IPS DF 4.7 (cell line): Measurements from ENCODE around the gene MCOLN3.
"Not testable (repeated sequence)": the region's sequence is repeated elsewhere in the genome, so short reads cannot be mapped to it uniquely, and the experiment has no call there.

ENCODE experiments used
- DNase-seq: peaks from one replicate; pipeline ENCODE4 v3.0.0-alpha.2; 2013; ENCODE audit warnings: low spot score; ENCODE audit errors: extremely low read depth

Gene MCOLN3

GRCh38 chr1:85047472-85048295 lies 616 bp downstream of the MCOLN3 start:
- DNase-seq = no peak

DNA sequence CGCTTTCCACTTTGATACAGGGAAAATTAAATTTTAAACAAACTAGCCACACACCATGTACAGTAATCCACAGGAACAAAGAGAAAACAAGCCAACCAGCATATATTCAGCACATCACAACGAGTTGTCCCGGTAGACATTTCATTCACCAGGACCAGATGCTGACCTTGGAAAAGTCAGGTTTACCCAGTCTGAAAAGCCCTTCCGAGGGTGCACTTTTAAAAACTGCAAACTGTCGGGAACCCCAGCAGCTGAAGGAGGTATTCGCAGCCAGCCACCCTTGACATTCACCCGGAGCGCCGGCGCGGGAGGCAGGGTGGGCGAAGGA lies 1.2 kb downstream of the MCOLN3 start:
- no peak for DNase-seq

DNA sequence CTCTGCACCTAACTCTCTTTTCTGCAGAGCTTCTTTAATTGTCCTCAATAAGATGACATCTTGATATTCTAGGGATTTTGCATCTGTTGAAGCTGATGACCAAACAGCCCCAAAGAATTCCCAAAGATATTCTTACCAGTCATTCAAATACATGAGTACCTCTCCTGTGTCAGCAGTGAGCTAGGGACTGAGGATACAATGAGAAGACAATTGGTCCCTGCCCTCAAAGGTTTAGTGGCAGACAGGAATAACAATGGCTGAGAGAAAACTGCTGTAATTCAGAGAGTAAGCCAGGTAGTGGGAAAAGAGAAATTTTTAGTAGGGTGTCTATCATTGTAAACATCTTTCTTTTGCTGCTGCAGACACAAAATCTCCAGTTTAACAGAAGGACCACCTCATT lies 5.9 kb downstream of the MCOLN3 start:
- DNase-seq = no peak

DNA sequence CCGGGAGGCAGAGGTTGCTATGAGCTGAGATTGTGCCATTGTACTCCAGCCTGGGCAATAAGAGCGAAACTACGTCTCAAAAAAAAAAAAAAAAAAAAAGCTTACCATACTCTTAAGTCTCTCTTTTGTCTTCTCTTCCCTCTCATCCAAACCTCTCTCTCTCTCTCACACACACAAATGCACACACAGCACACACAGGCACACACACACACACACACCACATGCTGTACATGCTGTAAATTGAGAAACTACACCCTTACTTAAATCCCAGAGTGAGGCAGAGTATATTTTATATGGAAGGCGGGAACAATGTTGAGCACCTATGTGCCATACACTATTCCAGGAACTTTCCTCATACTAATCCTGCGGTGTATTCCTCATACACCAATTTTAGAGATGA lies 6.5 kb downstream of the MCOLN3 start:
- DNase-seq = no peak

DNA sequence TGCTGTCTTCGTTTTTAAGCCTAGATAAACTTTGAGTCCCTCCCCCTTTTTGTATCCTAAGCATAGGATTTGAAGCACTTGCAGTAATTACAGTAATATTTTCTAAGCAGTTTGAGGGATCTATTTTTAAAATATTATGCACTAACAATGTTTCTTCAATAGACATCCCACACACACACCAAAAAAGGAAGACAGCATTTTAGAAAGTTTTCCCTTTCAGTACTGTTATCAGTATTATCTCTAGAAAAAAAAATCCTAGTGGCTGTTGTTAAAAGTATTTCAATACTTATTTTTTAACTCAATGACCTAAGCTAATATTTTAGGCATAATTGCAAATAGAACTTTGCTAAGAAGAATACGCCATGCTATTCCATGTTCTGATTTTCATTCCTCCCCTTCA lies 15.1 kb downstream of the MCOLN3 start:
- no peak for DNase-seq

- DNase-seq = no peak
These were observed 17.8 kb downstream of the MCOLN3 start for GRCh38 chr1:85030536-85030935.

GRCh38 chr1:85028151-85028550 lies 20.1 kb downstream of the MCOLN3 start:
- no peak for DNase-seq

- no peak for DNase-seq
These were observed 20.9 kb downstream of the MCOLN3 start for GRCh38 chr1:85027242-85027983.

DNA sequence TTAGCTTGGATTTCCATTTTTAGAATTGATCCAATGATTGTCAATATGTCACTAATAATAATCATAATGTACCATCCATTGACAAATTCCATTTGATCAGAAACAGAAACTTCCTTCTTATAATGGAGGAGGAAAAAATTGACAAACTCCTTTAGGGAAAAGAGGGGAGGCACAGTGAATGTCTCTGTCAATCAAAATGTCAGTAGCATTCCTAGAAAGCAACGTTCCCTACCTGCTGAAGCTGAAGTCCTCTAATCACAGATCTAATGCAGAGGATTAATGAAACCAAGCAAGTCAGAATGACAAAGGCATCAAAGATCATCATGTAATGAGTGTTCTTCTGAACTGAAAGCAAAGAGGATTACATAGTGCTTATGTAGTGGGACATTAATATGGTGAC lies 22.4 kb downstream of the MCOLN3 start:
- no peak for DNase-seq

DNA sequence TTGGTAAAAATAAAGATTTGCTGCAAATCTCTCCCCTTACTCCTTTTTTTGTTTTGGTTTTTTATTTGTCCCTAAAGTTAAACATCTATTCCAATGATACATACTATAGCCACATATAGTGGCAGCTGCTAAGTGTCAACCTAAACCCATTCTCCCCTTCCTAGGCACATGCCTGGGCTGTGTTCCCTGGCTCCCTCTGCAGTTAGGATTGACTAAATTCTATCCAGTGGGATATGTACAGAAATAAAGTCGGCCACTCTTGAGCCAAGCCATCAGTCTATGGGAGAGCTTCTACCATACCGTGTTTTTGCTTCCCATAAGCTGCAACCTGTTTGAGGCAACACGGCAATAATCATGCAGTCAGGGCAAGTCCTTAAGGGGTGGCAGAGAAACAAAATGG lies 23.6 kb downstream of the MCOLN3 start:
- no peak for DNase-seq

DNA sequence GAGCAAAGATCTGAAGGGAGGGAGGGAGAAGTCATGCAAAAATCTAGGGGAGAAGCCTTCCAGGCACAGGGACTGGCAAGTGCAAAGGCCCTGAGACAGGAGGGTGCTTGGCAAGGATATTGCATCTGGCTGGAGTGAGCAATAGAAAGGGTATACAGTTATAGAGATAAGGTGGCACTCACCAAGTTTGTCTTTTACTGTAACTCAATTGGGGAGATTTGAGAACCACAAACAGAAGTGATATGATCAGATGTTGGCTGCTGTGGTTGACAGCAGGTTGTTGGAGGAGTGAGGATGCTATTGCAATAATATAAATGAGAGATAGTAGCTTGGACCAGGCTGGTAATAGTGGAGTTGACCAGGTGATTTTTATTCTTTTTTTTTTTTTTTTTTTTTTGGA lies 25.6 kb downstream of the MCOLN3 start:
- DNase-seq = no peak

- DNase-seq = no peak
These were observed 28.3 kb downstream of the MCOLN3 start for GRCh38 chr1:85019994-85020393.

DNA sequence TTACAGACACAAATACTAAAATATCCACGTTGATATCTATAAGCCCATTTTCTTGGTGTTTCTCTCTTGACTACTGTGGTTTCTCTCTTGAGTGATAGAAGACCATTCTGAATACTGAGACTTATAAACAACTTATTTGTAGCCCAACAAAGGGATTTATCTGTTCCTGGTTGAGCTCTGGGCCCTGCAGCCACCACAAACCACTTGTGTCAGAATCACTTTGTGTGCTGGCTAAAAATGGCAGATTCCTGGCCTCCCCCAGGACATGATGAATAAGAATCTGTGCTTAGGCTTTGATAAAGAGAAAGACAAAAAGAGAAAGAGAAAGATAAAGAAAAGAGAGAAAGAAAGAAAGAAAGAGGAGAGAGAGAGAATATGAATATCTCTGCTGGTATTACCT lies 32.5 kb downstream of the MCOLN3 start:
- no peak for DNase-seq

DNA sequence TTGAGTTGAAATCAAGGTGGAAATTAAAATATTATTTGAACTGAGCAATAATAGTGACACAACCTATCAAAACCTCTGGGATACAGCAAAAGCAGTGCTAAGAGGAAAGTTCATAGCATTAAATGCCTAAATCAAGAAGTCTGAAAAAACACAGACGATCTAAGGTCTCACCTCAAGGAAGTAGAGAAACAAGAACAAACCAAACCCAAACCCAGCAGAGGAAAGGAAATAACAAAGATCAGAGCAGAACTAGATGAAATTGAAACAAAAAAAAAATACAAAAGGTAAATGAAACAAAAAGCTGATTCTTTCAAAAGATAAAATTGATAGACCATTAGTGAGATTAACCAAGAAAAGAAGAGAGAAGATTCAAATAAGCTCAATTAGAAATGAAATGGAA lies 42.7 kb downstream of the MCOLN3 start:
- not testable (repeated sequence) for DNase-seq

DNA sequence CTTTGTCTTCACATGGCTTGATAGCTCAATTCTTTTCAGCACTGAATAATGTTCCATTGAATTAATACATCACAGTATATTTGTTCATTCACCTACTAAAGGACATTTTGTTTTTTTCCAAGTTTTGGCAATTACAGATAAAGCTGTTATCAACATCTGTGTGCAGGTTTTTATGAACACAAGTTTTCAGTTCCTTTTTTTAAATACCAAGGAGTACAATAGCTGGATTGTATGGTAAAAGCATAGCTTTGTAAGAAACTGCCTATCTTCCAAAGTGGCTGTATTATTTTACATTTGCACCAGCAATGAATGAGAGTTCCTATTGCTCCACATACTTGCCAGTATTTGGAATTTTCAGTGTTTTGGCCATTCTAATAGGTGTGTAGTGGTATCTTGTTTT lies 46.6 kb downstream of the MCOLN3 start:
- DNase-seq = no peak

DNA sequence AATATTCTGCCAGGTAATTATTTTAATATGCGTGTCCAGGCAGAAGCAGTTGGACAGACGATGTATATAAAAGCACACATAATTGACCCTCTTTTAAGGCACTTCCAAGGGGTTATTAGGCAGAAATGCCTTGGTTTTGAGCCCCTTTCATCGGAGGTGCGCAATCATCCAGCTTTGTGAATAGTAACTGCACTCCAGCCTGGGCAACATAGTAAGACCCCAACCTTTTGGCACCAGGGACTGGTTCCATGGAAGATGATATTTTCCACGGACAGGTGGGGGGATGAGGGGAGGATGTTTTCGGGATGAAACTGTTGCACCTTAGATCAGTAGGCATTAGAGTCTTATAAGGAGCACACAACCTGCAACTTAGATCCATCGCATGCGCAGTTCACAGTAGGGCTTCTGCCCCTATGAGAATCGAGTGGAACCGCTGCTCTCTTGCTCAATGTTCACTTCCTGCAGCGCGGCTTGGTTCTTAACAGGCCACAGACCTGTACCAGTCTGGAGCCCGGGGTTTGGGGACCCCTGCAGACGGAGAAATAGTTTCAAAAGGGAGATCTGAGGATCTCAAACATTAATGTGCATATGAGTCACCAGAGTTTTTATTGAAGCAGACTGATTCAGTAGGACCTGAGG lies 49.5 kb downstream of the MCOLN3 start:
- no peak for DNase-seq

DNA sequence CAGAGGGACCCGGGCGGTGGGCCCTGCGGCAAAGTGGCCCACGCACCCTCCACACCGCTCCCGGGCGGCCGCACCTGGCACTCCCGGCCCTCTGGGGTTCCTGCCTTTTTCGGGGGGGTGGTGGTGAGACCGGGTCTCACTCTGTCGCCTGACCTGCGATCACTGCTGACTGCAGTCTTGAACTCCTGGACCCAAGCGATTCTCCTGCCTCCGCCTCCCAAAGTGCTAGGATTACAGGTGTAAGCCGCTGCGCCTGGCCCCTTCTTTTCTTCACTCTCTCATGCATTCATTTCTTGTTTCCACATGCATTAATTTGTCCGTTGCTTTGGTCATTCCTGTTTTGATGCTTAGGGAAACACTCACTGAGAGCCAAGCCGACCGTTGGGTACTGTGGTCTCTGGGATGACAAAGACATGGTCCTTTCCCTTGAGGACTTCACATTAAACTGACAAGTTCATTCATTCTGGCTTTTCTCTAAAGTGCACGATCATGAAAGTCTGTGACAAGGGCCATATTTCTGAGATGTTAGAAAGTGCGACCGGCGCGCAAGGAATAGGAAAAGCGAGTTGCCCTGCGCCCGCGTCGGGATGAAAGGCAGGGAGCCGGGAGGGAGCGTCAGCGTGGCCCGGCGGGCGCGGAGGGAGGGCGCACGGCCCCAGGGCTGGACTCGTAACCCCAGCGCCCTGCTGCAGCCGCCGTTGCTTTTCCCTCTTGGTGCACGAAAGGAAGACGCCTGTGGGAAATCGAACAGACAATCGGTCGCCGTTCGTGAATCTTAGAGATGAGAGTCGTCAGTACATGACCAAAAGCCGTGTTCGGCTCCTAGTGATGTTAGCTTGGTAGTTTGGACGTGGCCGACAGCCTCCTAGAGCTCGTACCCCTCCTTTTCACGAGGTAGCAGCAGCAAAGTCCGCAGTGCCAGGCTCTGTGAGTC lies 50.4 kb downstream of the MCOLN3 start:
- DNase-seq = no peak

GRCh38 chr1:84996846-84997666 lies 51.2 kb downstream of the MCOLN3 start, which contains the start of gene MCOLN2:
Gene MCOLN2 (minus strand): TSS chr1:84997113. CDS start chr1:84996872, 241 bp downstream.
- no peak for DNase-seq

DNA sequence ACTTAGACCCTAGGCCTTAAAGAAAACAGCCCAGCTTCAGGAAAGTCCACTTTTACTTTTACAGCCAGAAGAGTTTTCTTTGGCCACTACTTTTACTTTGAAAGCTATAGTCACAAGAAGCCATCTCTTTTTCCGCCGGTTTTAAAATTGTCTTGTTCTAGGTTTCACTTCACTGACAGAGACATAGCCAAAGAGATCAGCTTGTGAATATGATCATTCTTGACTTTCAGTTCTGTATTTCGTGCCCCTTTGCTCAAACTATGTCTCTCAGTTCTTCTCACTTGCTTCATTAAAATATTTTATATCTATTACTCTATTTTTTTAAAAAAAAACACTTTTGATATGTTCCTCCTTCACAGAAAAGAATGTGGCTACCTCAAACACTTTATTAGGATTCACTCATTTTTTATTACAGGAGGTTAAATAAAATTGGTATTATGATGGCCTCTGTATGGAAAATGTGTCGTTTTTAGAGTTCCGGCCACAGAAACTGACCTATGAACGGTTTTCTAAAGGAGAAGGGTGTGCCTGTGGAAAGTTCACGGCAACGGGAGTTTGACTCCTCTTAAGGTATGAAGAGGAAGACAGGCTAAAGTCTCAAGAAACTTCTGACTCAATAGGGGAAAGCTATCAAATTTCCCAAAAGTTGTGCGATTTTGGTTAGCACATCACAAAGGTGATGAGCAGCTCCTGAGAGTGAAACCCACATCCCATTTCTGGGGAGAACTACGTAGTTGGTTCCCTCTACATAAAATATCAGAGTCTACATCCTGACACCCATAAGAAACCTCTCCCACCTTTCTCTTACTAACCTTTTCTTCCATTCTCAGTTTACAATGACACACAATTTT lies 52.6 kb downstream of the MCOLN3 start:
- no peak for DNase-seq
